ENCODE results near the gene PTPRN2.

DNA sequence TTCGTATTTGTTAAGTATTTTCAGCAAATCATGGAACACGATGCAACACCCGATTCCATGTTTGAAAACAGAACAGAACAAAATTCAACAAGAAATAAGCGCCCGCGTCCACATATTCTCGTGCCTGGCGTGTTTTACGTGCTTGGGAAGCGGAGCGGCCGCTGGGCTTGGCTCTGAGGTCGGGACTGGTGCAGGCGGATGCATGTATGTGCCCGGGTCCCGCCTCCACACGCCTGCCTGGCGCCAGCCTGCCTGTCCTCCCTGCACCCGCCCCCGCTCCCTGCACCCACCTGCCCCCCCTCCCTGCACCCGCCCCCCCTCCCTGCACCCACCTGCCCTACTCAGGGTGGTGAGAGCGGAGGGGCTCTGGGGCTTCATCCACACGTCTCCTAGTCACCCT, 796.4 kb downstream of the PTPRN2 start:
- TF ChIP-seq, protein P1, sequence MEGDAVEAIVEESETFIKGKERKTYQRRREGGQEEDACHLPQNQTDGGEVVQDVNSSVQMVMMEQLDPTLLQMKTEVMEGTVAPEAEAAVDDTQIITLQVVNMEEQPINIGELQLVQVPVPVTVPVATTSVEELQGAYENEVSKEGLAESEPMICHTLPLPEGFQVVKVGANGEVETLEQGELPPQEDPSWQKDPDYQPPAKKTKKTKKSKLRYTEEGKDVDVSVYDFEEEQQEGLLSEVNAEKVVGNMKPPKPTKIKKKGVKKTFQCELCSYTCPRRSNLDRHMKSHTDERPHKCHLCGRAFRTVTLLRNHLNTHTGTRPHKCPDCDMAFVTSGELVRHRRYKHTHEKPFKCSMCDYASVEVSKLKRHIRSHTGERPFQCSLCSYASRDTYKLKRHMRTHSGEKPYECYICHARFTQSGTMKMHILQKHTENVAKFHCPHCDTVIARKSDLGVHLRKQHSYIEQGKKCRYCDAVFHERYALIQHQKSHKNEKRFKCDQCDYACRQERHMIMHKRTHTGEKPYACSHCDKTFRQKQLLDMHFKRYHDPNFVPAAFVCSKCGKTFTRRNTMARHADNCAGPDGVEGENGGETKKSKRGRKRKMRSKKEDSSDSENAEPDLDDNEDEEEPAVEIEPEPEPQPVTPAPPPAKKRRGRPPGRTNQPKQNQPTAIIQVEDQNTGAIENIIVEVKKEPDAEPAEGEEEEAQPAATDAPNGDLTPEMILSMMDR (IDR thresholded peaks at IDR 0.05): no peak
- TF ChIP-seq POLR2AphosphoS5 (IDR thresholded peaks at IDR 0.05; ENCODE audit: low read depth, low read length) (no peak), TCF7L2 (IDR thresholded peaks at IDR 0.05; ENCODE audit: low read depth, low read length) (no peak)
- TF ChIP-seq, protein P2, sequence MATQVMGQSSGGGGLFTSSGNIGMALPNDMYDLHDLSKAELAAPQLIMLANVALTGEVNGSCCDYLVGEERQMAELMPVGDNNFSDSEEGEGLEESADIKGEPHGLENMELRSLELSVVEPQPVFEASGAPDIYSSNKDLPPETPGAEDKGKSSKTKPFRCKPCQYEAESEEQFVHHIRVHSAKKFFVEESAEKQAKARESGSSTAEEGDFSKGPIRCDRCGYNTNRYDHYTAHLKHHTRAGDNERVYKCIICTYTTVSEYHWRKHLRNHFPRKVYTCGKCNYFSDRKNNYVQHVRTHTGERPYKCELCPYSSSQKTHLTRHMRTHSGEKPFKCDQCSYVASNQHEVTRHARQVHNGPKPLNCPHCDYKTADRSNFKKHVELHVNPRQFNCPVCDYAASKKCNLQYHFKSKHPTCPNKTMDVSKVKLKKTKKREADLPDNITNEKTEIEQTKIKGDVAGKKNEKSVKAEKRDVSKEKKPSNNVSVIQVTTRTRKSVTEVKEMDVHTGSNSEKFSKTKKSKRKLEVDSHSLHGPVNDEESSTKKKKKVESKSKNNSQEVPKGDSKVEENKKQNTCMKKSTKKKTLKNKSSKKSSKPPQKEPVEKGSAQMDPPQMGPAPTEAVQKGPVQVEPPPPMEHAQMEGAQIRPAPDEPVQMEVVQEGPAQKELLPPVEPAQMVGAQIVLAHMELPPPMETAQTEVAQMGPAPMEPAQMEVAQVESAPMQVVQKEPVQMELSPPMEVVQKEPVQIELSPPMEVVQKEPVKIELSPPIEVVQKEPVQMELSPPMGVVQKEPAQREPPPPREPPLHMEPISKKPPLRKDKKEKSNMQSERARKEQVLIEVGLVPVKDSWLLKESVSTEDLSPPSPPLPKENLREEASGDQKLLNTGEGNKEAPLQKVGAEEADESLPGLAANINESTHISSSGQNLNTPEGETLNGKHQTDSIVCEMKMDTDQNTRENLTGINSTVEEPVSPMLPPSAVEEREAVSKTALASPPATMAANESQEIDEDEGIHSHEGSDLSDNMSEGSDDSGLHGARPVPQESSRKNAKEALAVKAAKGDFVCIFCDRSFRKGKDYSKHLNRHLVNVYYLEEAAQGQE (IDR thresholded peaks at IDR 0.05; ENCODE audit: insufficient read depth in 1 of 2, low read depth in 2 of 2, low read length in 1 of 2): no peak
